Measurements from ENCODE around the gene DDX4. TPM values are rescaled to one million over a fixed set of nuclear protein-coding genes. Genes with fewer than 3 reads are reported as not detected.

DDX4 gene
- polyA plus RNA-seq, 2 donors: not detected

- WGBS, 2 donors: 77 to 78% methylated on average over 5 of the region's 5 CpGs
- H3K27ac ChIP-seq (ENCODE audit: low read depth in 2 of 2, low read length in 1 of 2): no peak overlapping the region
- no peaks in the 10 kb centered on the region for H3K9me3 ChIP-seq (ENCODE audit: control insufficient read depth in 2 of 2, insufficient read depth in 1 of 2, low read depth in 1 of 2, low read length in 1 of 2)
- no peak overlapping the region for H3K4me3 ChIP-seq (ENCODE audit: low read depth in 1 of 2, low read length in 2 of 2)
- no peaks in the 10 kb centered on the region for H3K27me3 ChIP-seq (ENCODE audit: control insufficient read depth in 1 of 2, insufficient read depth in 2 of 2, low read length in 2 of 2)
- H3K4me1 ChIP-seq (ENCODE audit: control insufficient read depth in 2 of 2, insufficient read depth in 2 of 2, low read length in 1 of 2): no peaks in the 10 kb centered on the region
- no peaks in the 10 kb centered on the region for H3K36me3 ChIP-seq (ENCODE audit: control insufficient read depth in 2 of 2, insufficient read depth in 2 of 2, low read length in 1 of 2)
Observed at GRCh38 chr5:55856516-55857246, 118.8 kb downstream of the DDX4 start.

GRCh38 chr5:55857247-55857640 lies 119.4 kb downstream of the DDX4 start:
- Histone ChIP-seq H3K4me1 (ENCODE audit: control insufficient read depth in 2 of 2, insufficient read depth in 2 of 2, low read length in 1 of 2) (no peaks in the 10 kb centered on the region), H3K36me3 (ENCODE audit: control insufficient read depth in 2 of 2, insufficient read depth in 2 of 2, low read length in 1 of 2) (no peaks in the 10 kb centered on the region), H3K9me3 (ENCODE audit: control insufficient read depth in 2 of 2, insufficient read depth in 1 of 2, low read depth in 1 of 2, low read length in 1 of 2) (no peaks in the 10 kb centered on the region), H3K4me3 (ENCODE audit: low read depth in 1 of 2, low read length in 2 of 2) (no peak overlapping the region), H3K27me3 (ENCODE audit: control insufficient read depth in 1 of 2, insufficient read depth in 2 of 2, low read length in 2 of 2) (no peaks in the 10 kb centered on the region), H3K27ac (ENCODE audit: low read depth in 2 of 2, low read length in 1 of 2) (no peak overlapping the region)
- WGBS, 2 donors: 93 to 94% methylated on average over 4 of the region's 4 CpGs

GRCh38 chr5:55858104-55858503 lies 120.2 kb downstream of the DDX4 start:
- no peak overlapping the region for H3K4me3 ChIP-seq (ENCODE audit: low read depth in 1 of 2, low read length in 2 of 2)
- WGBS, 2 donors: 82 to 85% methylated on average over 2 of the region's 2 CpGs
- H3K27me3 ChIP-seq (ENCODE audit: control insufficient read depth in 1 of 2, insufficient read depth in 2 of 2, low read length in 2 of 2): no peaks in the 10 kb centered on the region
- H3K4me1 ChIP-seq (ENCODE audit: control insufficient read depth in 2 of 2, insufficient read depth in 2 of 2, low read length in 1 of 2): no peaks in the 10 kb centered on the region
- H3K36me3 ChIP-seq (ENCODE audit: control insufficient read depth in 2 of 2, insufficient read depth in 2 of 2, low read length in 1 of 2): no peaks in the 10 kb centered on the region
- H3K27ac ChIP-seq (ENCODE audit: low read depth in 2 of 2, low read length in 1 of 2): no peak overlapping the region
- no peaks in the 10 kb centered on the region for H3K9me3 ChIP-seq (ENCODE audit: control insufficient read depth in 2 of 2, insufficient read depth in 1 of 2, low read depth in 1 of 2, low read length in 1 of 2)

GRCh38 chr5:55860288-55860687 lies 122.4 kb downstream of the DDX4 start:
- no peak overlapping the region for H3K27ac ChIP-seq (ENCODE audit: low read depth in 2 of 2, low read length in 1 of 2)
- no peaks in the 10 kb centered on the region for H3K4me1 ChIP-seq (ENCODE audit: control insufficient read depth in 2 of 2, insufficient read depth in 2 of 2, low read length in 1 of 2)
- H3K27me3 ChIP-seq (ENCODE audit: control insufficient read depth in 1 of 2, insufficient read depth in 2 of 2, low read length in 2 of 2): no peaks in the 10 kb centered on the region
- 54 to 82% methylated on average over 3 of the region's 3 CpGs for WGBS, 2 donors
- H3K4me3 ChIP-seq (ENCODE audit: low read depth in 1 of 2, low read length in 2 of 2): no peak overlapping the region
- H3K9me3 ChIP-seq (ENCODE audit: control insufficient read depth in 2 of 2, insufficient read depth in 1 of 2, low read depth in 1 of 2, low read length in 1 of 2): no peaks in the 10 kb centered on the region
- H3K36me3 ChIP-seq (ENCODE audit: control insufficient read depth in 2 of 2, insufficient read depth in 2 of 2, low read length in 1 of 2): no peaks in the 10 kb centered on the region

- H3K27ac ChIP-seq (ENCODE audit: low read depth in 2 of 2, low read length in 1 of 2): no peak overlapping the region
- H3K4me1 ChIP-seq (ENCODE audit: control insufficient read depth in 2 of 2, insufficient read depth in 2 of 2, low read length in 1 of 2): no peaks in the 10 kb centered on the region
- H3K9me3 ChIP-seq (ENCODE audit: control insufficient read depth in 2 of 2, insufficient read depth in 1 of 2, low read depth in 1 of 2, low read length in 1 of 2): no peaks in the 10 kb centered on the region
- no peak overlapping the region for H3K4me3 ChIP-seq (ENCODE audit: low read depth in 1 of 2, low read length in 2 of 2)
- 70 to 88% methylated on average over 4 of the region's 4 CpGs for WGBS, 2 donors
- H3K27me3 ChIP-seq (ENCODE audit: control insufficient read depth in 1 of 2, insufficient read depth in 2 of 2, low read length in 2 of 2): no peaks in the 10 kb centered on the region
- H3K36me3 ChIP-seq (ENCODE audit: control insufficient read depth in 2 of 2, insufficient read depth in 2 of 2, low read length in 1 of 2): no peaks in the 10 kb centered on the region
Observed at GRCh38 chr5:55860709-55861108, 122.8 kb downstream of the DDX4 start.

- no peaks in the 10 kb centered on the region for H3K9me3 ChIP-seq (ENCODE audit: control insufficient read depth in 2 of 2, insufficient read depth in 1 of 2, low read depth in 1 of 2, low read length in 1 of 2)
- H3K36me3 ChIP-seq (ENCODE audit: control insufficient read depth in 2 of 2, insufficient read depth in 2 of 2, low read length in 1 of 2): no peaks in the 10 kb centered on the region
- WGBS, 2 donors: 89 to 90% methylated on average over 9 of the region's 9 CpGs
- no peaks in the 10 kb centered on the region for H3K4me1 ChIP-seq (ENCODE audit: control insufficient read depth in 2 of 2, insufficient read depth in 2 of 2, low read length in 1 of 2)
- no peaks in the 10 kb centered on the region for H3K27me3 ChIP-seq (ENCODE audit: control insufficient read depth in 1 of 2, insufficient read depth in 2 of 2, low read length in 2 of 2)
- H3K27ac ChIP-seq (ENCODE audit: low read depth in 2 of 2, low read length in 1 of 2): no peak overlapping the region
- no peak overlapping the region for H3K4me3 ChIP-seq (ENCODE audit: low read depth in 1 of 2, low read length in 2 of 2)
Observed at GRCh38 chr5:55864606-55865541, 127.0 kb downstream of the DDX4 start.

GRCh38 chr5:55865831-55866230 lies 128.0 kb downstream of the DDX4 start:
- Histone ChIP-seq H3K27ac (ENCODE audit: low read depth in 2 of 2, low read length in 1 of 2) (no peak overlapping the region), H3K36me3 (ENCODE audit: control insufficient read depth in 2 of 2, insufficient read depth in 2 of 2, low read length in 1 of 2) (no peaks in the 10 kb centered on the region)
- 78 to 92% methylated on average over 3 of the region's 3 CpGs for WGBS, 2 donors

GRCh38 chr5:55866485-55866884 lies 128.6 kb downstream of the DDX4 start:
- Histone ChIP-seq H3K4me1 (ENCODE audit: control insufficient read depth in 2 of 2, insufficient read depth in 2 of 2, low read length in 1 of 2) (no peaks in the 10 kb centered on the region), H3K36me3 (ENCODE audit: control insufficient read depth in 2 of 2, insufficient read depth in 2 of 2, low read length in 1 of 2) (no peaks in the 10 kb centered on the region), H3K27me3 (ENCODE audit: control insufficient read depth in 1 of 2, insufficient read depth in 2 of 2, low read length in 2 of 2) (no peaks in the 10 kb centered on the region), H3K27ac (ENCODE audit: low read depth in 2 of 2, low read length in 1 of 2) (no peak overlapping the region), H3K9me3 (ENCODE audit: control insufficient read depth in 2 of 2, insufficient read depth in 1 of 2, low read depth in 1 of 2, low read length in 1 of 2) (no peaks in the 10 kb centered on the region), H3K4me3 (ENCODE audit: low read depth in 1 of 2, low read length in 2 of 2) (no peak overlapping the region)
- WGBS, 2 donors: 84 to 94% methylated on average over 8 of the region's 8 CpGs

More at GRCh38 chr5:55865831-55866230, 128.0 kb downstream of the DDX4 start:
- H3K9me3 ChIP-seq (ENCODE audit: control insufficient read depth in 2 of 2, insufficient read depth in 1 of 2, low read depth in 1 of 2, low read length in 1 of 2): no peaks in the 10 kb centered on the region
- no peaks in the 10 kb centered on the region for H3K27me3 ChIP-seq (ENCODE audit: control insufficient read depth in 1 of 2, insufficient read depth in 2 of 2, low read length in 2 of 2)
- H3K4me3 ChIP-seq (ENCODE audit: low read depth in 1 of 2, low read length in 2 of 2): no peak overlapping the region
- no peaks in the 10 kb centered on the region for H3K4me1 ChIP-seq (ENCODE audit: control insufficient read depth in 2 of 2, insufficient read depth in 2 of 2, low read length in 1 of 2)
